Skeletal muscle tissue (tissue), 4 donors: ENCODE results near the gene CSRP3. TPM values are rescaled to one million over a fixed set of nuclear protein-coding genes. Genes with fewer than 3 reads are reported as not detected.

ENCODE experiments used
- H3K27ac ChIP-seq: one replicate; pipeline ENCODE4 v1.7.0; 2013; ENCODE audit warnings: mild to moderate bottlenecking, low read depth, low read length, inconsistent platforms
- H3K27me3 ChIP-seq, 3 donors: one replicate each; pipeline ENCODE4 v1.7.0; 2013; ENCODE audit warnings: low read length in 3 of 3; ENCODE audit not compliant: control insufficient read depth in 3 of 3, insufficient read depth in 3 of 3
- H3K36me3 ChIP-seq, 3 donors: one replicate each; pipeline ENCODE4 v1.7.0; 2013; ENCODE audit warnings: low read length in 3 of 3; ENCODE audit not compliant: control insufficient read depth in 3 of 3, insufficient read depth in 3 of 3
- H3K4me1 ChIP-seq, 3 donors: one replicate each; pipeline ENCODE4 v1.7.0; 2013; ENCODE audit warnings: low read length in 3 of 3, mild to moderate bottlenecking in 3 of 3; ENCODE audit not compliant: control insufficient read depth in 3 of 3, insufficient read depth in 3 of 3
- H3K4me3 ChIP-seq, 3 donors: one replicate each; pipeline ENCODE4 v1.7.0; 2013; ENCODE audit warnings: low read length in 3 of 3
- H3K9ac ChIP-seq, 3 donors: one replicate each; pipeline ENCODE4 v1.7.0; 2013; ENCODE audit warnings: low read length in 3 of 3, mild to moderate bottlenecking in 3 of 3, moderate library complexity in 2 of 3, low read depth in 1 of 3
- H3K9me3 ChIP-seq, 3 donors: one replicate each; pipeline ENCODE4 v1.7.0; 2013; ENCODE audit warnings: low read length in 3 of 3; ENCODE audit not compliant: control insufficient read depth in 3 of 3
- total RNA-seq: library from RNA; depleted of rRNA; stranded (reverse); fragments of >200 nt; gene quantifications from one replicate; pipeline ENCODE4 v1.2.3, GENCODE V29; 2014
- donor health status: Osteomylitis.

Gene CSRP3
- total RNA-seq, 1 donor from 2014 or later: 360 TPM

DNA sequence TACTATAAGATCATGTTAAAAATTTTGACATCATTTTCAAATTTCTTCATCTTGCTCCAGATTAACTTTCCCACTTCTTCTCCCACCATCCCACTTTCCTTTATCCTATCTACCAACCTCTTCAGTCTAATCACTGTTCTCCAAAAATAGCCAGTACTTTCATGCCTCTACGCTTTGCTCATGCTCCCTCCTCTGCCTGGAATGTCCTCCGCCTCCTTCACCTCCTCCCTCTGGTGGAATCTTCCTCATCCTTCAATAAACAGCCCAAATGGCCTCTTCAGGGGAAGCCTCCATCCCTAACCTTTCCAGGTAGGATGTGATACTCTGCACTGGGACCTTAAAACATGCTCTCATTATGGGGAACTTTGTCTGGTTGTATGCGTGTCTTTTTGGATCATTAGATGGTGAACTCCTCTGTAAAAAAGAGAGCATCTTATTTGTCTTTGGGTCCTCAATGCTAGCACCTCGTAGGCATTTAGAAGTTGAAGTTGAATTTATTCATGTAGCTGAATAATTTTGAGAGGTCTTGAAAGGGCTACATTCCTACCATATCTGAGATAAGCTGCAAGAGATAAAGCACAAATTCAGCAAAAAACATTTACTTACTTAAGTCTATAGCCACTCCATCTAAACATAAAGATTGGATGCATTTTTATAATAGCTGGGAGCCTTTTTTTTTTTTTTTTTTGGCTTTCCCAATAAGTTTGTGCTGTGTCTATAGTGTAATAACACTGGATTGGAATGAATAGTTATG lies 8.0 kb upstream of the CSRP3 start:
- no peaks in the 10 kb centered on the region for H3K9me3 ChIP-seq
- H3K36me3 ChIP-seq: no peaks in the 10 kb centered on the region
- no peak overlapping the region for H3K9ac ChIP-seq
- no peaks in the 10 kb centered on the region for H3K27me3 ChIP-seq
- H3K4me1 ChIP-seq: peaks cover 7 to 12% (median 10%) of the 10 kb centered on the region in 3 donors
- no peak overlapping the region for H3K4me3 ChIP-seq
- H3K27ac ChIP-seq: peak overlapping the region; percentile 16

GRCh38 chr11:19208959-19209546 lies 7.3 kb upstream of the CSRP3 start:
- Histone ChIP-seq H3K27ac (peak overlapping the region; percentile 16), H3K9ac (no peak overlapping the region), H3K4me3 (no peak overlapping the region)

DNA sequence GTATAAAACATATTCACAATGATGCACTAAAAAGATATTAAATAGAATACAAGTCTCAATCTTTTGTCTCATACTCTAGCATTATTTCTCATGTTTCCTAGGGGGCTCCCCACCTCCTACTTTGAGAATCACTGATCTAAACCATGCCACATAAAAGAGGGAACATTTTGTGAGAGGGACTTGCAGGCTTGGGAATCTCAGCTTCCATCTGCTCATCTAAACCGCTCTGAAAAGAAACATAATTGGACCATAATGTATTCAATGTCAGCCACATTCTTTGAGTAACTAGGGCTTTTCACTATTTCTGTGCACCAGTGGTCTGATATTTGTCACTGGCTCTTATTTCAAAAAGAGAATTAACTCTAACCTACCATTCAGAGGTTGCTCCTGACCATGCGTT lies 6.4 kb upstream of the CSRP3 start:
- H3K9ac ChIP-seq: no peak overlapping the region
- H3K4me1 ChIP-seq: peaks cover 7 to 12% (median 10%) of the 10 kb centered on the region in 3 donors
- H3K27ac ChIP-seq: no peak overlapping the region
- H3K9me3 ChIP-seq: no peaks in the 10 kb centered on the region
- no peaks in the 10 kb centered on the region for H3K36me3 ChIP-seq
- H3K4me3 ChIP-seq: no peak overlapping the region
- H3K27me3 ChIP-seq: no peaks in the 10 kb centered on the region

More at GRCh38 chr11:19208959-19209546, 7.3 kb upstream of the CSRP3 start:
- H3K27me3 ChIP-seq: no peaks in the 10 kb centered on the region
- H3K36me3 ChIP-seq: no peaks in the 10 kb centered on the region
- H3K4me1 ChIP-seq: peaks cover 7 to 12% (median 10%) of the 10 kb centered on the region in 3 donors
- no peaks in the 10 kb centered on the region for H3K9me3 ChIP-seq

DNA sequence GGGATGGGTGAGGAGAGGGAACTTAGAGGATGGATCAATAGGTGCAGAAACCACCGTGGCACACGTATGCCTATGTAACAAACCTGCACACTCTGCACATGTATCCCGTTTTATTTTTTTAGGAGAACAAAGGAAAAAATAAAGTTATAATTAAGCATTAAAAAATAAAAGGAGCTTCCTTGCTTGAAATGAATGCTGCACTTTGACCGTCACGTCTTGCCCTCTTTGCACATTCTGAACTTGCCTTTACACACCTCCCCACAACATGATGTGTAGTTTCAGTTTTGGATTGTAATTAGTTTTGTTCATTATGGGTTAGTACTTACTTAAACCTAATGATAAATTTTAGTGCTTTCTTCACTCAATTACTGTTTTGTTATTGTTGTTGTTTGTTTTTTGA lies 3.1 kb upstream of the CSRP3 start:
- no peaks in the 10 kb centered on the region for H3K9me3 ChIP-seq
- no peak overlapping the region for H3K27ac ChIP-seq
- H3K4me3 ChIP-seq: no peak overlapping the region
- peaks cover 14 to 24% (median 14%) of the 10 kb centered on the region in 3 donors for H3K4me1 ChIP-seq
- H3K9ac ChIP-seq: no peak overlapping the region
- H3K36me3 ChIP-seq: no peaks in the 10 kb centered on the region
- H3K27me3 ChIP-seq: no peaks in the 10 kb centered on the region

GRCh38 chr11:19200410-19201201 lies 1.2 kb downstream of the CSRP3 start:
- Histone ChIP-seq H3K9me3 (no peaks in the 10 kb centered on the region), H3K36me3 (no peaks in the 10 kb centered on the region), H3K4me3 (peak overlapping the region; percentile 69 to 82 (median 72))

GRCh38 chr11:19199771-19200170 lies 2.0 kb downstream of the CSRP3 start:
- H3K4me1 ChIP-seq: peaks cover 20 to 33% (median 23%) of the 10 kb centered on the region in 3 donors
- H3K4me3 ChIP-seq: peak overlapping the region; percentile 69 to 82 (median 72)
- no peaks in the 10 kb centered on the region for H3K27me3 ChIP-seq
- H3K9ac ChIP-seq: peak overlapping the region; percentile 84 to 90 (median 89)
- H3K36me3 ChIP-seq: no peaks in the 10 kb centered on the region
- no peaks in the 10 kb centered on the region for H3K9me3 ChIP-seq
- H3K27ac ChIP-seq: peak overlapping the region; percentile 98

More at GRCh38 chr11:19200410-19201201, 1.2 kb downstream of the CSRP3 start:
- H3K9ac ChIP-seq: peak overlapping the region; percentile 84 to 90 (median 89)
- peaks cover 17 to 30% (median 23%) of the 10 kb centered on the region in 3 donors for H3K4me1 ChIP-seq
- H3K27ac ChIP-seq: peak overlapping the region; percentile 98
- H3K27me3 ChIP-seq: no peaks in the 10 kb centered on the region

GRCh38 chr11:19199048-19199447 lies 2.7 kb downstream of the CSRP3 start:
- H3K9me3 ChIP-seq: no peaks in the 10 kb centered on the region
- H3K9ac ChIP-seq: peak overlapping the region; percentile 47 to 90 (median 89)
- H3K27me3 ChIP-seq: no peaks in the 10 kb centered on the region
- peaks cover 25 to 40% (median 30%) of the 10 kb centered on the region in 3 donors for H3K4me1 ChIP-seq
- peak overlapping the region; percentile 98 for H3K27ac ChIP-seq
- H3K36me3 ChIP-seq: no peaks in the 10 kb centered on the region
- peak overlapping the region; percentile 69 to 82 (median 72) for H3K4me3 ChIP-seq

GRCh38 chr11:19196432-19196831 lies 5.4 kb downstream of the CSRP3 start:
- no peak overlapping the region for H3K4me3 ChIP-seq
- H3K4me1 ChIP-seq: peaks cover 30 to 52% (median 38%) of the 10 kb centered on the region in 3 donors
- H3K27ac ChIP-seq: peak overlapping the region; percentile 98

GRCh38 chr11:19194620-19195308 lies 7.0 kb downstream of the CSRP3 start:
- Histone ChIP-seq H3K4me3 (peak overlapping the region in 1 of 3 donors; percentile 3), H3K27me3 (no peaks in the 10 kb centered on the region), H3K9me3 (no peaks in the 10 kb centered on the region), H3K27ac (peak overlapping the region; percentile 98), H3K36me3 (peaks cover 11 to 19% (median 16%) of the 10 kb centered on the region in 3 donors), H3K4me1 (peaks cover 24 to 42% (median 36%) of the 10 kb centered on the region in 3 donors), H3K9ac (peak overlapping the region in 2 of 3 donors; percentile 17 to 55)

More at GRCh38 chr11:19196432-19196831, 5.4 kb downstream of the CSRP3 start:
- Histone ChIP-seq H3K36me3 (peaks cover under 1 to 7% (median 5%) of the 10 kb centered on the region in 3 donors), H3K27me3 (no peaks in the 10 kb centered on the region), H3K9ac (peak overlapping the region in 2 of 3 donors; percentile 15 to 33), H3K9me3 (no peaks in the 10 kb centered on the region)
